KOPT-K1 (cell line): ENCODE data around the gene BTBD9.

Experiments
- H3K27ac ChIP-seq: fragments of 200-600 bp; sonication (generic); 2 replicates; pipeline ENCODE4 v1.5.1; 2016; ENCODE audit warnings: antibody characterized with exemption, mild to moderate bottlenecking, low read depth, low read length; ENCODE audit not compliant: poor library complexity, severe bottlenecking
- H3K36me3 ChIP-seq: fragments of 200-600 bp; sonication (generic); 2 replicates; pipeline ENCODE4 v1.5.1; 2017; ENCODE audit warnings: antibody characterized with exemption, mild to moderate bottlenecking, low read length, moderate library complexity; ENCODE audit not compliant: insufficient read depth
- H3K9me3 ChIP-seq: fragments of 200-600 bp; sonication (generic); 2 replicates; pipeline ENCODE4 v1.5.1; 2017; ENCODE audit warnings: antibody characterized with exemption, low read length, mild to moderate bottlenecking; ENCODE audit not compliant: insufficient read depth, poor library complexity, severe bottlenecking

The BTBD9 gene

DNA sequence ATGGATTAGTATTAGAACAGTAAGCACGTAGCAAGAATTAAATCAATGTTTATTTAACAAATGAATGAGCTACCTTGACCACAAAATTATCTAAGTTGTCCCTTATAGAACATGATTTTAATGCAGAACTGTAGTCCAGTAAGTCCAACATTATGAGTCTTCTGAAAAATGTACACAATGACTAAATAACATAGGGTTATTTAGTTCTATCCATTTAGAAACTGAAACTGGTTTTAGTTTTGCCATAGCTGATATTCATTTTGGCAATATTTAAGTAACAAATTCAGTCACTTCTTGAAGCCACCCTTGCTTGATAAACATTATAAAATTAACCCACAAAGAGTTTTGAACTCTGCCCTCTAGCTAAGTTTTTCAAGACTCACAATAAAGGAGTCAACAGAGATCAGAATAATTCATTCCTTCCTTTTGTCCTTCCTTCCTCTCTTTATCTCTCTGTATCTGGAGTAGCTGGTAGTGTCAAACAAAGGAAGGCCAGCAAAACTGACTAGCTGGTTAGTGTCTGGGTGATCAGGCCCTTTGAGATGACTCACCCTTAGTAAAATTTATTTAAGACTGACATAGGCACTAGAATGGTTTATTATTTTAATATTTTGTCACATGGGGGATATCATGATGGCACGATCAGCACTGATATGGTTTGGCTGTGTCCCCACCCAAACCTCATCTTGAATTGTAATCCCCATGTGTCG, 115.1 kb downstream of the BTBD9 start:
- no peak overlapping the region for H3K27ac ChIP-seq
- no peaks in the 10 kb centered on the region for H3K36me3 ChIP-seq
- H3K9me3 ChIP-seq, result peaks cover 18% of the 10 kb centered on the region

DNA sequence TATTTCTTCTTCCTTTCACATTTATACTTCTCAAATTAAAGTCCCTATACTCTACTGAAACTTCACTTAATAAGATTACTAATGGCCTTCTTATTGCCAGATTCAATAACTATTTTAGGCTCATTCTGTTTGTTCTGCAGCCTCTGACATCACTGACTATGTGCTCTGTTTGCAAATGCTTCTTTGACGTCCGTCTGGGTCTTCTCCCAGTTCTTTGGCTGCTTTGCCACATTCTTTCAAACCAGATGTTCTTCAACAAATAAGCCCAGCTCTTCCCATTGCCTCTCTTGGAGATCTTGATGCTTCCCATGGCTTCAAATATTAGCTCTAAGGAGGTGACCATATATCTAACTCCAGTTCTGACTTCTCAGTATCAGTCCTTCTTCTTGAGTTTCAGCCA, 117.4 kb downstream of the BTBD9 start:
- peaks cover 17% of the 10 kb centered on the region for H3K9me3 ChIP-seq
- H3K27ac ChIP-seq, result no peak overlapping the region
- no peaks in the 10 kb centered on the region for H3K36me3 ChIP-seq

DNA sequence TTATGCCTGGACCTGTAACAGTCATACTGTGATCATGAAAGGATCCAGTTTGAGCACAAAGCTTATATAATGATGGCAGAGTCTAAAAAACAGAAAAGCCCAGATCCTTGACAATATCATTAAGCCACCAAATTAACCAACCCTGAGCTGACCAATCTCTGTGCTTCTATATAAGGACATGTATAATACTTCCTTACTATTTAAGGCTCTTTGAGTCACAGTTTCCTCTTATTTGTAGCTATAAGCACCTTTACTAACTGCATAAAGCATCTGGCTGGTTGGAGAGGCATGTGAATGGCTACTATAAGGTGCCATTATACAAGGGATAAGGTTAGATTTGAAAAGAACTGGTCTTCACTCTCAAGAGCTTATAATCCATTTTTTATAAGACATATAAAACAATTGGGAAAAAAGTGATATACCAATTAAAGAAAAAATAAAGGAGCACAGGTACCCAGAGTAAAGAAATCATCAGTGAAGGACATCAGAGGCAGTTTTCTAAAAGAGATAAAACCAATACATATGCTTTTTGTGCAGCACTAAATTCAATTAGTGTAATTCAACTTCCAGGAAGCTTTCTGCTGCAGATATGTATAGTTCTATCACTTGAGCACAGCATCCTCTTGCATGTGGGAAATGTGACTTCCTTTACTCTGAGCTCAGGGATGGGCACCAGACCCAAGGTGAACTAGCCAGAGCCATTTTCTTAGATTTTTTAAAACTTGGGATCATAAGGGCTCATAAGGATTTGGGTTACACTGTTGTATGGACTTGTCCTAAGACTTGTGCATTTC, 121.0 kb downstream of the BTBD9 start:
- H3K36me3 ChIP-seq, result no peaks in the 10 kb centered on the region
- H3K9me3 ChIP-seq, result no peaks in the 10 kb centered on the region
- H3K27ac ChIP-seq, result no peak overlapping the region

DNA sequence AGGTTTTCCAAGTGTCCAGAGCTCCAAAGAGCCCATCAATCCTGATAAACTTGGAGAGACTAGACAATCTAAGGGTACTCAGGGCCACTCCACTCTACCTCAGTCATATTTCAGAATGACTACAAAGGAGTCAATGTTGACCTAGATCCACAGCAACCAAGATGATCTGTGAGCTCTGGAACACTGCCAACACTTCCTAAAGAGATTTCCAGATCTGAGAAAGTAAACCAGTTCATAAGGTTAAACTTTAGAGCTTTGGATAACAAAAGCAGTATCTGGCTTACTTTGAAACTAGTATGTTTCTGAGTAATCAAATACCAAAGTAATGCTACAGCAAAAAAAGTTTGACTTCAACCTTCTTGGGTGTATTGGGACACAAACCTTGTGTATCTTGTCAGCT, 122.7 kb downstream of the BTBD9 start:
- Histone ChIP-seq H3K9me3 (no peaks in the 10 kb centered on the region), H3K36me3 (no peaks in the 10 kb centered on the region), H3K27ac (no peak overlapping the region)

DNA sequence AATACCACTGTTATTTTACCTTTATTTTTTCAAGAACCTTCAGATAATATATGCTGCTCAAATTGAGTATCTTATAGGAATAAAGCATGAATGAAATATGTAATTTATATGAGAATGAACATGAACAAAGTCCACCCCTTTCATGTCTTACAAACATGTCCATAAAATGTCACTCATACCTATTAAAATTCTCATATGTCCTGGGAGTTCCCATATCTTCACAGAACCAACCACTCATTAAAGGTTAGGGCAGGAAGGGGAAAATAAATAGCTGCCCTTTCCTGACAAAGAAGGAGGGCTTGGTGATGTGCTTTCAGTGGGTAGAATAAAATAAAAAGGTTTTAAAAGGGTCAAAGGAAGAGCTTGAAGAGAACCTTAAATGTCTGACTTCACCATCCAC, 125.3 kb downstream of the BTBD9 start:
- Histone ChIP-seq H3K36me3 (no peaks in the 10 kb centered on the region), H3K27ac (no peak overlapping the region), H3K9me3 (no peaks in the 10 kb centered on the region)

DNA sequence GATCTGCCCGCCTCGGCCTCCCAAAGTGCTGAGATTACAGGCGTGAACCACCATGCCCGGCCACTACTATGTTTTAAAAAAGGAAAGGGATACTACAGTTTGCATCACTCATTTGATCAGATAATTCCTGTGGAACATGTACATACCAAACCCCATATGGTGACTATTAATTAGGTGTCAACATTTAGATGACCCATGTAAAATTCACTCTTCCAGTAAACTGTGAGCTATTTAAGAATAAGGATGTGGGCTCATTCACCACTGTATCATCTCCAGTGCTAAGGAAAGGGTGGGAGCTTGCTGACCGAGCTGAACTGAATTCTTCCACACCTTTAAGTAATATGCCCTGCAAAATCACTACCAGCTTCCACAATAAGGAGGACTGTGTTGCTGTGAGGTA, 127.5 kb downstream of the BTBD9 start:
- no peak overlapping the region for H3K27ac ChIP-seq
- H3K9me3 ChIP-seq, result no peaks in the 10 kb centered on the region
- no peaks in the 10 kb centered on the region for H3K36me3 ChIP-seq

DNA sequence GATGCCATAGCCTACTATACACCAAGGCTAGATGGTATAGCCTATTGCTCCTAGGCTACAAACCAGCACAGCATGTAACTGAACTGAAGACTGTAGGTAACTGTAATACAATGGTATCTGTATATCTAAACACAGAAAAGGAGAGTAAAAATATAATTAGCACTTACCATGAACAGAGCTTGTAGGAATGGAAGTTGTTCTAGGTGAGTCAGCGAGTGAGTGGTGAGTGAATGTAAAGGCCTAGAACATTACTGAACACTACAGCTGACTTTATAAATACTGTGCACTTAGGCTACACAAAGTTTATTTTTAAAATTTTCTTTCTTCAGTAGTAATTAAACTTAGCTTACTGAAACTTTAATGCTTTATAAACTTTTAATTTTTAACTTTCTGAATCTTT, 129.5 kb downstream of the BTBD9 start:
- Histone ChIP-seq H3K36me3 (no peaks in the 10 kb centered on the region), H3K27ac (no peak overlapping the region), H3K9me3 (no peaks in the 10 kb centered on the region)

DNA sequence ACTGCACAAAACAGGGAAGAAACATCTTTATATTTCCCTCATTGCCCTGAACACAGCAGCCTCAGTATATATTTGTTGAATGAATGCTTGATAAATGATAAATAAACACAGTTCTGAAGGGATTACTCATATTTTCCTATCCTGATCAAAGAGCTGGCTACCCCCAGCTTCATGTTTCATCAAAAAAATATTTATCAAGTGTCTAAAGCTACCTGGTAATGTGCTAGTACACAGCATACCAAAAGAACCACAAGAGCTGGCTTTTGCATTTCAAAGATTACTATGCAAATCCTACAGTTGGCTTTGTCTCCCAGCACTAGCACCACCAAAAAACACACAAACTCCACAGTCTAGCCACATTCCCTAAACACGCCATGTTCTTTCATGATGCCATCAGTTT, 130.0 kb downstream of the BTBD9 start:
- Histone ChIP-seq H3K27ac (no peak overlapping the region), H3K9me3 (no peaks in the 10 kb centered on the region), H3K36me3 (no peaks in the 10 kb centered on the region)

DNA sequence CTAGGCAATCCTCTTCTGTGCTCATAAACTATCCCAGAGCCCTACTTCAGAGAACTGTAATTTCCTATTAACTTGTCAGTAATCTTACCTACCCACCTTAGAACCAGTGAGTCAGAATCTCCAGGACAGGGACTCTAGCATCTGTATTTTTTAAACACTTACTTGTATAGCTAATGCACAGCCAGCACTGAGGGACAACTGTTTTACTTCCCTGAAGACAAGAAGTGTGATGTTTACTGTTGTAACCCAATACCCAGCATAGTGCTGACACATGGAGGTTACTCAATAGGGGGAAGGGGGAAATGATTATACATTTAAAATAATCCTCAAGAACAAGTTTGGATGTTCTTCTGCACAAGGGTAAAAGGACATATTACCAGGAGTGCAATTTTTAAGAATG, 130.8 kb downstream of the BTBD9 start:
- no peaks in the 10 kb centered on the region for H3K9me3 ChIP-seq
- H3K36me3 ChIP-seq, result no peaks in the 10 kb centered on the region
- no peak overlapping the region for H3K27ac ChIP-seq

DNA sequence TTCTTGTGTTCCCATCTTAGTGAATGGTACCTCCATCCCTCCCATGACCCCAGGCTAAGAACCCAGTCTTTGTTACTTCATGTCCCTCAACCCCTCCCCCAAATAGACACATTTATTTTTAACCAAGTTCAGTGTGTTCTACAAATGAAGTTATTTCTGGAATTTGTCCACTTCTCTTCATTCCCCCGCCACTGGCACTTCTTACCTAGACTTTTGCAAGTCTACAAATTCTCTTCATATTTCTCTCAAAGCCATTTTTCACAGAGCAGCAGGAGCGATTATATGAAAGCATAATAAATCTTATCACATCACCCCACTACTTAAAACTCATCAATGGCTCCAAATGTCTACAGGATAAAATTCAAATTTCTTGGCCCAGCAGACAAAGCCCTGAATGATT, 131.4 kb downstream of the BTBD9 start:
- Histone ChIP-seq H3K27ac (no peak overlapping the region), H3K36me3 (no peaks in the 10 kb centered on the region), H3K9me3 (no peaks in the 10 kb centered on the region)

DNA sequence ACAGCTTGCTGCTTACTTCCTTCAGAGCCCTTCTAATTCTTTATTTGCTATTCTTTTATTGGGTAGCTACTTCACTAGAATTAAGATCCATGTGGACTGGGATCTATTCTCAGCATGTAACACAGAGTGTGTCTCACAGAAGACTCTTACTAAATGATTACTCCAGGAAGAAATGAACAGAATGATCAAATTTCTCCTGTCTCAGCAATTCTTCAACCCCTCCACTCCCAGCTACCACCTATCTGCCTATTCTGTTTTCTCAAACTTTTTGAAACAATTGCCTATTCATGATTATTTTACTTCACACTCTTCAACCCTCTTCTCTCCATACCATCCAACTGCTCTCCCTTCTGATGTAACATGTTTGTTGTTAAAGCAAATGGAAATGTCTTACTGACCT, 132.6 kb downstream of the BTBD9 start:
- H3K9me3 ChIP-seq, result no peaks in the 10 kb centered on the region
- H3K36me3 ChIP-seq, result no peaks in the 10 kb centered on the region
- H3K27ac ChIP-seq, result no peak overlapping the region

DNA sequence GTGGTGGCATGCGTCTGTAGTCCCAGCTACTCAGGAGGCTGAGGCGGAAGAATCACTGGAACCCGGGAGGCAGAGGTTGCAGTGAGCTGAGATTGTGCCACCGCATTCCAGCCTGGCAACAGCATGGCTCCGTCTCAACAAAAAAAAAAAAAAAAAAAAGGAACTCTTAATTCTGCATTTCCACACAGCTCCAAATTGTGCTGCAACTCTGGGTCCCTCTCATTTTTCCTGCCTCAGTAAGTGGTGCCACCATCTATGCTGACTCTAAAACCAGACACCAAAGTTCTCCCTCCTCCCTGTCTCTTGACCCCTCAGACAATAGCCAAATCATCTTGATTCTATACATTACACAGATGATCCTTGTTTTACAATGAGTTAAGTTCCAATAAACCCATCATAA, 133.9 kb downstream of the BTBD9 start:
- Histone ChIP-seq H3K9me3 (no peaks in the 10 kb centered on the region), H3K36me3 (no peaks in the 10 kb centered on the region), H3K27ac (no peak overlapping the region)

DNA sequence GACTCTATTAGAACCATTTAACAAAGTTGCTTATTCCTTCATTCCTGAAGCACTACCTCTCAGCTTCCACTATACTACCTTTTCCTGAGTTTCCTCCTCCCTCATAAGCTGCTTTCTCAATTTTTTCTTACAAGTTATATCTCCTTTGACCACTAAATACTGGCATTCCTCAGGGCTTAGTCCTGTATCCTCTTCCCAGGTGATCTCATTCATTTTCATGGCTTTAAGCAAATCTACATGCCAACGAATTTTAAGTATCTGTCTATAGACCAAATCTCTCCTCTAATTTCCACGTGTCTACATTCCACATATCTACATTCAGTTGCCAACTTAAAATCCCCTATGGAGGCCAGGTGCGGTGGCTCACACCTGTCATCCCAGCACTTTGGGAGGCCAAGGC, 134.7 kb downstream of the BTBD9 start:
- Histone ChIP-seq H3K36me3 (no peaks in the 10 kb centered on the region), H3K27ac (no peak overlapping the region), H3K9me3 (no peaks in the 10 kb centered on the region)

DNA sequence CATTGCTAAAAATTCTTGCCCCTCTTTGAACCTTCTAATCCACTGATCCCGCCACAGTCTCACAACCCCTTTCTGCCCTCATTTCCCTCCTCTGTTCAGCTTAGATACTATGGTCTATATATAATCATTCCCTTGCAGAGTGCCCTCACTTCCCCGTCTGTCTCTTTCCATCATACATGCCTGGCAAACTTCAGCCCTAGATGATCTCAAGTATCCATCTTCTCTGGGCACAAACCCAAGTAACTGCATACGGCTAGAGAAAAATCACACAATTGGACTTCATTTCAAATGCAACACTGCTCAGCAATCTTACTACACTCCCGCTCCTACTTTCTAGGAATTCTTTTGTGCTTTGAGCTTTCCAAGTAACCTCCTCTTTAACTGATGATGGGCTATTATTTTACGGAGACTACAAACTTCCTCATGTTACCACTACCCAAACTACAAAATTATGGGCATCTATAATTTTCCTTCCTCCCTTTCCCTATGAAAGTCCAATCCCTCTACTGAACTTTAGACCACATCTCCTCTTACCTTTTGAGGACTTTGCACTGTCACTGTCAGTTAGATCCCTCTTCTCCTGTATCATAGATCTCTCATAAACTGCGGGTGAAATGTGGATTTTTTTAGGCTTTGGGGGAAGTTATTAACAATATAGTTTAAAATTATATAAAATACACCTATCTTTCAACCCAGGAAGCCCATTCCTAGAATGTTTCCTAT, 135.6 kb downstream of the BTBD9 start:
- Histone ChIP-seq H3K36me3 (no peaks in the 10 kb centered on the region), H3K27ac (no peak overlapping the region), H3K9me3 (no peaks in the 10 kb centered on the region)

DNA sequence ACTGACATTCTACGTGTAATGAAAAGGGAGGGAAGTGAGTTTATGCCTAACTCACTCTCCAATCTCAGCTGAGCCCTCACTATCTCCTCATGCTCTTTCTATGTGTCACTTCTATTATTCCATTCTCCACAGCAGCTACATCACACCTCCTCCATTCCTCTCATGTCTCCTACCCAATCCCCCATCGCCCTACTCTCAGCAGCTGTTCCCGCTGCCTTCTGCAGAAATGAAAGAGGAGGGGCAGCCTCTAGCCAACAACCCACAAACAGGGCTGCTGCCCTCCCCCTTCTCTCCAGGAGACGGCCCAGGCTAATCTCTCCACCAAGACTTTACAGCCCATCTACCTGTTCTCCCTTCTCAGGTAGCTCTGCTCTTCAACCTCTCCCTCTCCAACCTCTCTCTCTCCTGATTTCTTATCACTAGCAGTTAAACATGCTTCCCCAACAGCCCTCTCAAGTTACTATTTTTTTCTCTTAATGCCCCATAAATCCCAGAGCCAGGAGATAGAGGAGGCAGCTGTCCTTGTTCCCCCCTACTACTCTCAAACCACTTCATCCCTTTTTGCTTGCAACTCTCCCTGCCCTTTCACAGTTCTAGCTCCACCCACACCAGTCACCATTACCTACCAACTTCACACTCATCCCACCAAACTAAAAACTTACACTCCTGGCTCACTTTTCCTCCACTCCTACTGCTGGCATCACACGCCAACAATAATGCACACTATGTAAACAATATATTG, 136.5 kb downstream of the BTBD9 start:
- Histone ChIP-seq H3K9me3 (no peaks in the 10 kb centered on the region), H3K36me3 (no peaks in the 10 kb centered on the region), H3K27ac (no peak overlapping the region)
